ENCODE measurements around the gene RAPGEF1.
A peak's percentile ranks its signal among the peaks of the same experiment; 100 is the strongest.

The RAPGEF1 gene

GRCh38 chr9:131625790-131626670 is 113.8 kb downstream of the RAPGEF1 start:
- DNase-seq (ENCODE audit: low spot score) (no peak), FAIRE-seq (no peak)

GRCh38 chr9:131625508-131625787 is 114.4 kb downstream of the RAPGEF1 start:
- FAIRE-seq: no peak

GRCh38 chr9:131624636-131625507 is 115.0 kb downstream of the RAPGEF1 start:
- no peak for FAIRE-seq
- DNase-seq (ENCODE audit: low spot score): no peak

More at GRCh38 chr9:131625508-131625787, 114.4 kb downstream of the RAPGEF1 start:
- DNase-seq (ENCODE audit: low spot score): no peak

- FAIRE-seq (no peak), DNase-seq (ENCODE audit: low spot score) (no peak)
Observed at GRCh38 chr9:131623655-131624330, 116.1 kb downstream of the RAPGEF1 start.

DNA sequence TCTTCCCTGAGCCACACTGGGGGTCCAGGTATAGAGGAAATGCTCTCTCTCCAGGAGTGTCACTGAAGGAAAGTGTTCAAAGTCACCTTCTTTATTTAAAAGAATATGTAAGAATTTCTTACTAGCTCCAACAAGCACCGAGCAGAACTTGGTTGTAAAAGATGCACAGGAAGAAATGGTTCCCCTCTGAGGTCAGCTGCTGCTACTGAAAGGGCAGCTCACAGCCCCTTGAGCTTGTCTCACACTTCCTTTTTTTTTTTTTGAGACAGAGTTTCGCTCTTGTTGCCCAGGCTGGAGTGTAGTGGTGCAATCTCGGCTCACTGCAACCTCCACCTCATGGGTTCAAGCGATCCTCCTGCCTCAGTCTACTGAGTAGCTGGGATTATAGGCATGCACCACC is 117.4 kb downstream of the RAPGEF1 start:
- DNase-seq (ENCODE audit: low spot score) (no peak), FAIRE-seq (no peak)

DNA sequence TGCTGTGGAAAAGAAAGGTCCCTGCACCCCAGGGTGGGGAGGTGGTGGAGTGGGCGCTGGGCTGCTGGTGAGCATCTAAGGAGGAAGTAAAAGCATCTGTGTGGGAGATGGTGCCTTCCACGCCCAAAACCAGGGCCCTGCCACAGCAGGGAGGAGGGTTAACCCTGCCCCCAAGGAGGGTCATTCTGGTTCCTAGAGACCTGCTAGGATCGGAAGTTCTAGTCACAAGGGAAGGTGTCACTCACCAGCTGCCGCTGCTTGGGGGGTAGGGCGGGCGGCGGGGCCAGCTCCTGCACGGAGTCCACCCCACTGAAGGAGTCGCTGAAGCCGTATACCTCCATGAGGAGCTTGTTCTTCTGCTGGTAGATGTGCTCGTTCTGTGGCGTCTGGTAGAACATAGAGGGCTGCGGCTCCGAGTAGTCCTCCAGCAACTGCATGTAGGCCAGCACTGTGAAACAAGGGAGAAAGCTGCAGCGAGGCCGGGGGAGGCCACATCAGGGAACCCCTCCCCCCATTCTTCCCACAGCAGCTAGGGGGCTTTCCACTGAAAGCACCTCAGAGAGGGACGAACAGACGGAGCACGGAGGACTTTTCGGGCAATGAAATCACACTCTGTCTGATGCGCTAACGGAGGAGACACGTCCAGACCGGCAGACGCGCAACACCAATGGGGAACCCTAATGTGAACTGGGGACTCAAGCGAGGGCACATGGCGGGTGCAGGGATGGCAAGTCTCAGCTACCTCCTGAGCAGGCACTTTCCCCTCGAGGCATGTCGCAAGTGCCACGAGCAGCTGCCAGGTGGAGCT is 118.1 kb downstream of the RAPGEF1 start:
- no peak for FAIRE-seq

GRCh38 chr9:131620764-131621520 is 118.9 kb downstream of the RAPGEF1 start:
- DNase-seq (ENCODE audit: low spot score) (no peak), FAIRE-seq (no peak)

More for the DNA sequence above, 118.1 kb downstream of the RAPGEF1 start:
- no peak for DNase-seq (ENCODE audit: low spot score)

DNA sequence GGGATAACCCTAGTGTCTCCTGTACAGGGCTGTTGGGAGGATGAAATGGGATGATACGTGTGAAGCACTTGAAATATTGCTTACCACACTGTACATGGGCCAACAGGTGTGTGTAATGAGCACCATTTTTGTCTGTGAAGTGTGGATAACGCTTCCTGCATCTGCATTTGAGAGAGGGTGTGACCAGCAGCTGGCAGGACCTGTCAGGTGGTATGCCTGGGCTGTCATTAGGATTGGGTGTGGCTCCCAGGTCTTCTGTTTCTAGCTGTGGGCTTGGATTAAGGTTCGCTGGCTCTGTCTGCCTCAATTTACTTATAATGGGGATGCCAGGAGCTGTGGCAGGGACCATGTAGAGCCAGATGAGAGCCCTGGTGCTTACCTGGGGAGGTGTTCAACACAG is 120.2 kb downstream of the RAPGEF1 start:
- DNase-seq (ENCODE audit: low spot score) (no peak), FAIRE-seq (no peak)

- DNase-seq (ENCODE audit: low spot score): no peak
- FAIRE-seq: no peak
Observed at GRCh38 chr9:131618785-131619184, 121.1 kb downstream of the RAPGEF1 start.

GRCh38 chr9:131618071-131618479 is 121.8 kb downstream of the RAPGEF1 start:
- DNase-seq (ENCODE audit: low spot score) (no peak), FAIRE-seq (no peak)

- no peak for FAIRE-seq
- no peak for DNase-seq (ENCODE audit: low spot score)
Observed at GRCh38 chr9:131617611-131618010, 122.3 kb downstream of the RAPGEF1 start.

DNA sequence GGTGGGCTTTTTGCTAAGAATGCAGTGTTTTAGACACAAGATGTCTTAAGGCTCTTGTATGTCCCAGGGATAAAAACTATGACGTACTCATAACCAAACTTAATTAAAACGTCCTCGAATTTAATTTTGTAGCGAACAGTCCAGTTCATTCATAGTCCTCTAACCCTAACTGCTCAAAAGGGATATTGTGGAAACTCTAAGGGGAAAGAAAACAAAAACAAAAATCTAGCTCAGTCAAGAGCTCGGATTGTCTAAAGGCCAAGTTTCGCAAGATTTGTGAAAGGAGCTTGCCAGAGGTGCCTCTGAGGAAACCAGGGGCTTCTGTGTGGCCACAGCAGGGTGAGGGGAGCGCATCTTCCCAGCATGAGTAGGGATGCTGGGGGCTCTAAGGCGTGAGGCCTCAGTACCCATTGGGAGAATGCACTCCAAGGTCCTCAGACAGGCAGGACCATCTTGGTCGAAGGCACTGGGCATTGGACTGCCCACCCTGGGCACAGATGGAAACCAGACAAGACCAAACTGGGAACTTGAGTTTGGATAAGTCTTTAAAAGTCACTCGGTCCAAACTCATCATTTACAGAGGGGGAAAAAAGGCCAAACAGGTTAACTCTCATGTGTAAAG is 122.8 kb downstream of the RAPGEF1 start:
- FAIRE-seq: no peak
- no peak for DNase-seq (ENCODE audit: low spot score)

DNA sequence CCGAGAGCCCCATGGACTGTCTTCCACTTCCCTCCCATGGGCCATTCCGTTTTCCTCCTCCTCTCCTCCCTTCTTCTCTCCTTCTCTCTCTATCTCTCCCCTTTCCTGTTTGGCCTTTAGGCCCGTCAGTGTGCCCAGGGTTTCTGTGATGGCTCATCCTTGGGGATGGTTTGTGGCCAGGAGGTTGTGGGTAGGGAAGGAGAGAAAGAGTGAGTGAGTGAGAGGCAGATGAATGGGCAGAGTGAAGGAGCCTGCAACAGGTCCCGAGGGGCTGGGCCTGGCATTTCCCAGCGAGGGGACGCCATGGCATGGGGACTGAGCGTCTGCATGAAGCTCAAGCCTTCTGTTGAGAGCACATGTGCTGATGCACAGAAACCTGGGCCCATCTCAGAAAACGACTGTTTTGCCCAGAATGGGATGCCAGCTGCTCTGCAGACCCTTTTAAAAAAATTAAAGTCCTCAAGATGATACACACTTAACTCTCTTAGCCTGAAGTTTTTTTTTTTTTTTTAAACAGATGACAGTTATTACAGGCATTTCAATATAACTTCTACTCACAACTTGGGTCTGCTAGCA is 125.4 kb downstream of the RAPGEF1 start:
- FAIRE-seq (no peak), DNase-seq (ENCODE audit: low spot score) (no peak)

- DNase-seq (ENCODE audit: low spot score): no peak
- no peak for FAIRE-seq
Observed at GRCh38 chr9:131613921-131614320, 126.0 kb downstream of the RAPGEF1 start.

GRCh38 chr9:131612851-131613250 is 127.0 kb downstream of the RAPGEF1 start:
- DNase-seq (ENCODE audit: low spot score): no peak
- FAIRE-seq: no peak

- FAIRE-seq (no peak), DNase-seq (ENCODE audit: low spot score) (no peak)
Observed at GRCh38 chr9:131611586-131612315, 128.1 kb downstream of the RAPGEF1 start.

DNA sequence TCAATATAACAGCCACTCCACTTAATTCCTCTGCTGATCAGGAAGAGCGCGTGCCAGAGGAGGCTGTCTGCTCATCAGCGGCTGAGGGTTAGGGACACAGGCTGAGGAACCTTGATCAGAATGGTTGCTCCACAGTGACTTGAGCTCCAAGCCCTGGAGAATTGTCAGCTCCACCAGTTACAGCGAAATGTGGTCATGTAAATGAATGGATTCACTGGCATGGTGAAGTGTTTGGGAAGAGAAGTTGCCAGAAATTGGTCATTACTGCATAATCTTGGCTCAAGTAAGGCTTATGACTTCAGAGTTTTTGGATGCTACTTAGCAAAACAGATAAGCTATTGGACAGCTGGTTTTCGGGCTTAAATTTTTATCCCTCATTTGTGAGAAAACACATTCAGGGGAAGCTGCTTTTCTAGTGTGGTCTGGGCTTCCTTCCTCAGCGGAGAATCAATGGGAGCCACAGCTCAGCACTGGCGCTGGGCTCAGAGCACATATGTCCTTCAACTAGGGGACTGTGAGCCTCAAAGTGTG is 129.6 kb downstream of the RAPGEF1 start:
- FAIRE-seq (no peak), DNase-seq (ENCODE audit: low spot score) (no peak)

- DNase-seq (ENCODE audit: low spot score): peak; percentile 61
- peak; percentile 69 for FAIRE-seq
Observed at GRCh38 chr9:131609099-131609830, 130.6 kb downstream of the RAPGEF1 start.

Measured in urothelium cell line (cell line).